Activated CD4-positive, alpha-beta memory T cell treated with anti-CD3 and anti-CD28 coated beads for 36 hours (primary cell): Measurements from ENCODE around the gene APOC1. TPM values are rescaled to one million over a fixed set of nuclear protein-coding genes. Genes with fewer than 3 reads are reported as not detected.

ENCODE experiments used
- CTCF ChIA-PET: fragments of 350-600 bp; sonication (Branson Sonifier 250); formaldehyde crosslinking; loops from one replicate; lab custom pipeline; 2021; ENCODE audit warnings: antibody characterized with exemption, inconsistent platforms; lab: Charles Lee
- POLR2A ChIA-PET: fragments of 350-600 bp; sonication (Branson Sonifier 250); formaldehyde crosslinking; loops from one replicate; lab custom pipeline; 2021; ENCODE audit warnings: antibody characterized with exemption; lab: Charles Lee
- DNase-seq: peaks from one replicate; pipeline ENCODE4 v3.0.0-alpha.2; 2020
- H3K27ac Mint-ChIP-seq: one replicate; pipeline ENCODE4 v1.8.0; 2021; ENCODE audit warnings: mixed read lengths
- H3K27me3 Mint-ChIP-seq: one replicate; pipeline ENCODE4 v1.8.0; 2021; ENCODE audit warnings: mixed read lengths
- H3K36me3 Mint-ChIP-seq: one replicate; pipeline ENCODE4 v1.8.0; 2021; ENCODE audit warnings: mixed read lengths
- H3K4me1 Mint-ChIP-seq: one replicate; pipeline ENCODE4 v1.8.0; 2021; ENCODE audit warnings: low read depth, mixed read lengths
- H3K4me3 Mint-ChIP-seq: one replicate; pipeline ENCODE4 v1.8.0; 2021; ENCODE audit warnings: mild to moderate bottlenecking, mixed read lengths
- H3K9me3 Mint-ChIP-seq: one replicate; pipeline ENCODE4 v1.8.0; 2021; ENCODE audit warnings: mixed read lengths
- intact Hi-C: fragments of 100-400 bp; cut with micrococcal nuclease; formaldehyde crosslinking; loops from one replicate; pipeline ENCODE4 v1.15.1; 2023
- total RNA-seq, 2 experiments: library from RNA; stranded (reverse); gene quantifications; one replicate each; pipeline ENCODE4 v1.2.3, GENCODE V29; 2021

The APOC1 gene
- total RNA-seq, 2 experiments from 2014 or later: 1.4 to 2.2 TPM

DNA sequence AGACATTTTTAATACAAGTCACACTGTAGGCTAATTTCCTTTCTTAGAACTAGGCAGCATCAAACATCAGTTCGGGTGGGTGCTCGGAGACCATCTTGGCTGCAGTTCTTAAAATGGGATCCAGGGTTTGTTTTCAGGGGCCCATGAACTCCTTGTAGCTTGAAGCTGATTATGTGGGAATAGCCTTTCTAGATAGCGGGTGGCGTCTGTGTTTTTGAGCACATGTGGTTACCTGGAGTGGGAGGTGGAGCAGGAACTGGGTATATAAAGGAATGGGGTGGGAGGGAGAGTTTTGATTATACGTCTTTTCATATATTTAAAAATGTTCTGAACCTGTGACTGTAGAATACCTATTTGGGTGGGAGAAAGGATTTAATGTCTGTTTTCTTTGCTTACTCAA is 53.7 kb downstream of the APOC1 start:
- H3K4me1 Mint-ChIP-seq: no peaks in the 10 kb centered on the region
- ChIA-PET CTCF (interaction anchor here (1.0 kb wide), 1 partner anchor 20 kb away, joined by 3 read pairs; no protein-coding TSS in a partner anchor), POLR2A (no interaction called here)
- peaks cover 12% of the 10 kb centered on the region for H3K36me3 Mint-ChIP-seq
- no peaks in the 10 kb centered on the region for H3K27me3 Mint-ChIP-seq
- H3K9me3 Mint-ChIP-seq: no peaks in the 10 kb centered on the region
- intact Hi-C loops: no loop called here
- no peak overlapping the region for H3K27ac Mint-ChIP-seq
- H3K4me3 Mint-ChIP-seq: no peak overlapping the region
- DNase-seq: no peak

DNA sequence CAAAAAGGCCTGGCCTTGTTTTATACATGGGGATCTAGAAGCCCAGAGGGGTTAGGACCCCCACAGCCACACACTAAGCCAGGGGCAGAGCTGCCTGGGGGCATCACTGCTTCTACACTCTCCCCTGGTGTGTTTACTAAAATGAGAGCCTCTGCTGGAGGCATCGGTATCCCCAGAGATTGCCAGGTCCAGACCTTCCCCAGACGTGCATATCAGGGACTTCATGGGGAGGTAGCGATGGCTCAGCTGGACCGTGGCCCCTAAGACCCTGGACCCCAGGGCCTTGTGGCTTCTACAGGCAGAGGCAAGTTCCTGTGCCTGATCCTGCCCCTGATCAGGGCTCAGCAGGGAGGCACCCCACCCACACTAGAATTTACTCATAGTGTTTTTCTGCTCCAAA is 54.3 kb downstream of the APOC1 start:
- POLR2A ChIA-PET: no interaction called here
- Mint-ChIP-seq H3K36me3 (peaks cover 16% of the 10 kb centered on the region), H3K27ac (no peak overlapping the region), H3K9me3 (no peaks in the 10 kb centered on the region), H3K4me1 (no peaks in the 10 kb centered on the region), H3K4me3 (no peak overlapping the region), H3K27me3 (no peaks in the 10 kb centered on the region)
- no peak for DNase-seq
- CTCF ChIA-PET: no interaction called here
- intact Hi-C loops: no loop called here

Other genes with a start within 250 kb of the APOC1 start
- gene CEACAM19, start 243.1 kb upstream of the APOC1 start, total RNA-seq: under 1 TPM; 0.31 to 0.57 TPM
- gene CEACAM16, start 215.5 kb upstream of the APOC1 start, total RNA-seq: not detected
- gene BCL3, start 165.9 kb upstream of the APOC1 start, total RNA-seq: 10 to 100 TPM; 75.0 to 79.6 TPM
- not detected for gene CBLC, start 136.7 kb upstream of the APOC1 start, total RNA-seq
- gene BCAM, start 105.5 kb upstream of the APOC1 start, total RNA-seq: not detected
- gene NECTIN2, start 68.3 kb upstream of the APOC1 start, total RNA-seq: 1 to 10 TPM in 1 of 2 experiments, under 1 TPM in 1; 0.71 to 1.9 TPM
- gene TOMM40, start 23.4 kb upstream of the APOC1 start, total RNA-seq: 10 to 100 TPM; 86.4 to 87.1 TPM
- under 1 TPM; 0.44 to 0.48 TPM for gene APOE, start 8.8 kb upstream of the APOC1 start, total RNA-seq
- not detected for gene APOC4, start 27.6 kb downstream of the APOC1 start, total RNA-seq
- gene APOC2, start 31.4 kb downstream of the APOC1 start, total RNA-seq: not detected
- gene CLPTM1, start 40.8 kb downstream of the APOC1 start, total RNA-seq: 10 to 100 TPM; 43.9 to 45.0 TPM
- gene RELB, start 86.9 kb downstream of the APOC1 start, total RNA-seq: 10 to 100 TPM; 62.4 to 63.1 TPM
- 10 to 100 TPM; 89.6 to 98.4 TPM for gene CLASRP, start 124.4 kb downstream of the APOC1 start, total RNA-seq
- 1 to 10 TPM; 3.2 to 3.6 TPM for gene ZNF296, start 161.9 kb downstream of the APOC1 start, total RNA-seq
- gene GEMIN7, start 164.7 kb downstream of the APOC1 start, total RNA-seq: 10 to 100 TPM; 29.8 to 30.1 TPM
- gene PPP1R37, start 178.6 kb downstream of the APOC1 start, total RNA-seq: 10 to 100 TPM; 12.7 to 13.1 TPM
- gene NKPD1, start 246.4 kb downstream of the APOC1 start, total RNA-seq: under 1 TPM; 0.10 to 0.22 TPM